Panc1 (cell line): ENCODE data around the gene AVL9. TPM values are rescaled to one million over a fixed set of nuclear protein-coding genes. Genes with fewer than 3 reads are reported as not detected.
"Not testable (repeated sequence)": the region's sequence is repeated elsewhere in the genome, so short reads cannot be mapped to it uniquely, and the experiment has no call there.

Experiments
- ATAC-seq: fragments of 200-7000 bp; cut with Tn5 transposase; 2 replicates; pipeline ENCODE4 v1.9.1; 2020; ENCODE audit warnings: mild to moderate bottlenecking, moderate library complexity
- BruUV-seq: library from RNA; stranded (reverse); fragments of 400-500 nt; replicated peaks from 2 replicates; lab custom pipeline; 2021; lab: Mats Ljungman, UMichigan
- CTCF ChIA-PET: fragments of 300-600 bp; sonication (Branson Sonifier 250); formaldehyde crosslinking; loops from one replicate; lab custom pipeline; 2022; ENCODE audit warnings: antibody characterized with exemption; lab: Charles Lee
- POLR2A ChIA-PET: fragments of 300-600 bp; sonication (Branson Sonifier 250); formaldehyde crosslinking; loops from one replicate; lab custom pipeline; 2022; ENCODE audit warnings: antibody characterized with exemption; lab: Charles Lee
- DNase-seq: peaks from one replicate; pipeline ENCODE4 v3.0.0-alpha.2; 2010; ENCODE audit warnings: low read depth, low spot score
- H3K27ac ChIP-seq: 2 replicates; pipeline ENCODE4 v1.5.1; 2011; ENCODE audit warnings: mild to moderate bottlenecking, low read length, inconsistent platforms
- H3K27me3 ChIP-seq: fragments of 200-500 bp; sonication (Bioruptor generic); 2 replicates; pipeline ENCODE4 v1.6.0; 2014; ENCODE audit warnings: low read length, inconsistent platforms; ENCODE audit not compliant: control insufficient read depth, insufficient read depth
- H3K36me3 ChIP-seq: fragments of 200-500 bp; sonication (Bioruptor generic); 2 replicates; pipeline ENCODE4 v1.5.1; 2014; ENCODE audit warnings: inconsistent platforms, mild to moderate bottlenecking, low read length, moderate library complexity; ENCODE audit not compliant: control insufficient read depth, insufficient read depth
- H3K4me1 ChIP-seq: 2 replicates; pipeline ENCODE4 v1.5.1; 2011; ENCODE audit warnings: inconsistent platforms, mild to moderate bottlenecking, low read length, moderate library complexity; ENCODE audit not compliant: control insufficient read depth, insufficient read depth
- H3K4me3 ChIP-seq, 2 experiments: 2 replicates each; pipeline ENCODE4 v1.5.1; 2011 to 2012; ENCODE audit warnings: low read depth in 2 of 2, low read length in 2 of 2, mild to moderate bottlenecking in 2 of 2, inconsistent platforms in 1 of 2, moderate library complexity in 1 of 2
- H3K9me3 ChIP-seq: fragments of 200-500 bp; sonication (Bioruptor generic); 2 replicates; pipeline ENCODE4 v1.5.1; 2014; ENCODE audit warnings: low read depth, mild to moderate bottlenecking, inconsistent platforms, low read length, moderate library complexity; ENCODE audit not compliant: control insufficient read depth, insufficient read depth
- in situ Hi-C: cut with HindIII; loops from 2 replicates; pipeline ENCODE4 v1.10.0; 2016; ENCODE audit warnings: low sequenced_read_pairs, low pct_unique_long_range_greater_than_20kb
- intact Hi-C: fragments of 100-400 bp; cut with micrococcal nuclease; formaldehyde crosslinking; loops from one replicate; pipeline ENCODE4 v1.10.0; 2022; ENCODE audit not compliant: unreplicated experiment
- total RNA-seq: library from RNA; stranded (reverse); gene quantifications from one replicate; pipeline ENCODE4 v1.2.1, GENCODE V29; 2021; ENCODE audit not compliant: unreplicated experiment

AVL9 gene
- total RNA-seq, 1 experiment from 2014 or later: 66.6 TPM

GRCh38 chr7:32631590-32632497 lies 136.6 kb downstream of the AVL9 start:
- H3K4me3 ChIP-seq, DNase-seq, H3K9me3 ChIP-seq, H3K27me3 ChIP-seq, intact Hi-C loops, H3K36me3 ChIP-seq, H3K4me1 ChIP-seq, CTCF ChIA-PET, ATAC-seq, in situ Hi-C loops, H3K27ac ChIP-seq: not testable (repeated sequence)
- POLR2A ChIA-PET: interaction anchor here (0.6 kb wide), 1 partner anchor 105 kb away, joined by 3 read pairs; no protein-coding TSS in a partner anchor
- BruUV-seq: TSS peak; percentile 19

- H3K27me3 ChIP-seq, intact Hi-C loops, ATAC-seq, H3K27ac ChIP-seq, in situ Hi-C loops, H3K4me1 ChIP-seq, DNase-seq, H3K9me3 ChIP-seq, H3K36me3 ChIP-seq, BruUV-seq, POLR2A ChIA-PET, H3K4me3 ChIP-seq: not testable (repeated sequence)
- CTCF ChIA-PET: interaction anchor here (0.7 kb wide), 1 partner anchor 39 kb away, joined by 4 read pairs; no protein-coding TSS in a partner anchor
These were observed 138.2 kb downstream of the AVL9 start for GRCh38 chr7:32633446-32633845.

GRCh38 chr7:32634798-32635393 lies 139.6 kb downstream of the AVL9 start:
- H3K27me3 ChIP-seq, DNase-seq, H3K4me3 ChIP-seq, BruUV-seq, H3K36me3 ChIP-seq, CTCF ChIA-PET, POLR2A ChIA-PET, in situ Hi-C loops, intact Hi-C loops, H3K4me1 ChIP-seq, ATAC-seq, H3K9me3 ChIP-seq, H3K27ac ChIP-seq: not testable (repeated sequence)

- H3K4me3 ChIP-seq, H3K27ac ChIP-seq, ATAC-seq, H3K4me1 ChIP-seq, POLR2A ChIA-PET, H3K9me3 ChIP-seq, intact Hi-C loops, in situ Hi-C loops, BruUV-seq, CTCF ChIA-PET, H3K36me3 ChIP-seq, H3K27me3 ChIP-seq, DNase-seq: not testable (repeated sequence)
These were observed 141.6 kb downstream of the AVL9 start for GRCh38 chr7:32636725-32637462.

- POLR2A ChIA-PET, H3K9me3 ChIP-seq, H3K36me3 ChIP-seq, intact Hi-C loops, ATAC-seq, DNase-seq, BruUV-seq, H3K27me3 ChIP-seq, in situ Hi-C loops, H3K27ac ChIP-seq, H3K4me1 ChIP-seq, CTCF ChIA-PET, H3K4me3 ChIP-seq: not testable (repeated sequence)
These were observed 142.3 kb downstream of the AVL9 start for GRCh38 chr7:32637611-32638010.

Other genes with a start within 250 kb of the AVL9 start
- gene LSM5, start 5.1 kb upstream of the AVL9 start, total RNA-seq: 109 TPM